ENCODE data around the gene TSPAN7. TPM values are rescaled to one million over a fixed set of nuclear protein-coding genes. Genes with fewer than 3 reads are reported as not detected.

The TSPAN7 gene
- total RNA-seq, 6 experiments from 2014 or later = 7.9 to 24.4 (median 15.7) TPM

Small RNA genes within 50 kb of the gene (small RNA-seq; reads per million reads assigned to genes)
- gene RNU7-7P = 0 reads per million in 2 experiments

Other genes with a start within 250 kb of the TSPAN7 start
- gene RPGR, start 234.0 kb upstream of the TSPAN7 start, total RNA-seq = 10 to 100 TPM in 1 of 6 experiments, 1 to 10 TPM in 5; 1.9 to 14.1 (median 3.6) TPM
- gene OTC, start 208.9 kb upstream of the TSPAN7 start, total RNA-seq = 100 to 1,000 TPM in 2 of 6 experiments, 10 to 100 TPM in 4; 84.6 to 212 (median 95.5) TPM
- 10 to 100 TPM; 18.4 to 59.8 (median 41.2) TPM for gene MID1IP1, start 239.9 kb downstream of the TSPAN7 start, total RNA-seq

Measured in right lobe of liver (tissue), 5 donors.